Loucy (cell line): ENCODE results near the gene HOXD8.

Experiments used
- H2AFZ ChIP-seq: fragments of 200-600 bp; sonication (generic); 2 replicates; pipeline ENCODE4 v1.6.0; 2016; ENCODE audit warnings: antibody characterized with exemption, mild to moderate bottlenecking, low read length, moderate library complexity
- H3F3A ChIP-seq: fragments of 200-600 bp; 2 replicates; pipeline ENCODE4 v1.6.0; 2016; ENCODE audit warnings: antibody characterized with exemption, low read depth, mild to moderate bottlenecking
- H3K27me3 ChIP-seq: fragments of 200-600 bp; sonication (generic); 2 replicates; pipeline ENCODE4 v1.6.1; 2014; ENCODE audit warnings: low read length, mild to moderate bottlenecking; ENCODE audit not compliant: insufficient read depth, poor library complexity, severe bottlenecking
- H3K36me3 ChIP-seq: fragments of 200-600 bp; sonication (generic); 2 replicates; pipeline ENCODE4 v1.6.1; 2016; ENCODE audit warnings: low read length; ENCODE audit not compliant: insufficient read depth
- H3K4me1 ChIP-seq: fragments of 200-600 bp; sonication (generic); 2 replicates; pipeline ENCODE4 v1.5.1; 2014; ENCODE audit warnings: low read length, mild to moderate bottlenecking; ENCODE audit not compliant: insufficient read depth, poor library complexity, severe bottlenecking
- H3K4me2 ChIP-seq: fragments of 200-600 bp; sonication (generic); 2 replicates; pipeline ENCODE4 v1.6.0; 2014; ENCODE audit warnings: antibody characterized with exemption, low read length, low read depth, mild to moderate bottlenecking; ENCODE audit not compliant: poor library complexity, severe bottlenecking
- H3K4me3 ChIP-seq: fragments of 200-600 bp; sonication (generic); 2 replicates; pipeline ENCODE4 v1.5.1; 2014; ENCODE audit warnings: low read length, mild to moderate bottlenecking, mixed read lengths; ENCODE audit not compliant: poor library complexity, severe bottlenecking
- H3K79me2 ChIP-seq: fragments of 200-600 bp; sonication (generic); 2 replicates; pipeline ENCODE4 v1.6.1; 2014; ENCODE audit warnings: low read length; ENCODE audit not compliant: insufficient read depth
- H3K9ac ChIP-seq: fragments of 200-600 bp; sonication (generic); 2 replicates; pipeline ENCODE4 v1.6.0; 2014; ENCODE audit warnings: mild to moderate bottlenecking, low read depth, low read length, moderate library complexity; ENCODE audit not compliant: poor library complexity, severe bottlenecking
- H3K9me2 ChIP-seq: fragments of 200-600 bp; sonication (generic); replicated peaks from 2 replicates; pipeline ENCODE4 v1.6.1; 2016; ENCODE audit warnings: low read depth, low read length, mixed read lengths
- H3K9me3 ChIP-seq: fragments of 200-600 bp; sonication (generic); 2 replicates; pipeline ENCODE4 v1.6.1; 2014; ENCODE audit warnings: mild to moderate bottlenecking, antibody characterized with exemption, low read length, low read depth; ENCODE audit not compliant: insufficient read depth
- H4K20me1 ChIP-seq: fragments of 200-600 bp; sonication (generic); 2 replicates; pipeline ENCODE4 v1.6.0; 2014; ENCODE audit warnings: antibody characterized with exemption, low read length, mild to moderate bottlenecking; ENCODE audit not compliant: insufficient read depth, poor library complexity, severe bottlenecking
- CTCF ChIP-seq: fragments of 200-600 bp; sonication (generic); conservative IDR thresholded peaks from 2 replicates; pipeline ENCODE4 v1.5.1; 2014; ENCODE audit warnings: mild to moderate bottlenecking, antibody characterized with exemption, low read length
- EZH2phosphoT487 ChIP-seq: fragments of 200-600 bp; IDR thresholded peaks from 2 replicates; pipeline ENCODE4 v1.6.1; 2018; ENCODE audit warnings: antibody characterized with exemption, mild to moderate bottlenecking, moderate library complexity, borderline replicate concordance

Gene HOXD8

GRCh38 chr2:176127774-176128072 lies 1.8 kb upstream of the HOXD8 start:
- no peaks in the 10 kb centered on the region for H3K79me2 ChIP-seq
- TF ChIP-seq EZH2phosphoT487 (no peak), CTCF (no peak)
- H3K36me3 ChIP-seq: no peaks in the 10 kb centered on the region
- no peak overlapping the region for H3K4me2 ChIP-seq
- no peaks in the 10 kb centered on the region for H3K4me1 ChIP-seq
- H3K9ac ChIP-seq: no peak overlapping the region
- no peak overlapping the region for H2AFZ ChIP-seq
- no peak overlapping the region for H3K4me3 ChIP-seq
- H3F3A ChIP-seq: no peaks in the 10 kb centered on the region
- H3K9me3 ChIP-seq: no peaks in the 10 kb centered on the region
- no peaks in the 10 kb centered on the region for H3K9me2 ChIP-seq
- no peaks in the 10 kb centered on the region for H4K20me1 ChIP-seq
- no peaks in the 10 kb centered on the region for H3K27me3 ChIP-seq

GRCh38 chr2:176128172-176128981 lies 1.1 kb upstream of the HOXD8 start:
- Histone ChIP-seq H3K79me2 (no peaks in the 10 kb centered on the region), H3K4me1 (no peaks in the 10 kb centered on the region), H3K9me2 (no peaks in the 10 kb centered on the region), H3K9me3 (no peaks in the 10 kb centered on the region), H2AFZ (no peak overlapping the region), H4K20me1 (no peaks in the 10 kb centered on the region), H3K36me3 (no peaks in the 10 kb centered on the region), H3K4me2 (no peak overlapping the region), H3K4me3 (no peak overlapping the region), H3K27me3 (no peaks in the 10 kb centered on the region), H3F3A (no peaks in the 10 kb centered on the region), H3K9ac (no peak overlapping the region)
- TF ChIP-seq EZH2phosphoT487 (no peak), CTCF (no peak)

- Histone ChIP-seq H2AFZ (no peak overlapping the region), H3K4me1 (no peaks in the 10 kb centered on the region), H3K27me3 (no peaks in the 10 kb centered on the region), H3K4me3 (no peak overlapping the region), H3F3A (no peaks in the 10 kb centered on the region), H4K20me1 (no peaks in the 10 kb centered on the region), H3K79me2 (no peaks in the 10 kb centered on the region), H3K9me3 (no peaks in the 10 kb centered on the region), H3K9me2 (no peaks in the 10 kb centered on the region), H3K36me3 (no peaks in the 10 kb centered on the region), H3K4me2 (no peak overlapping the region), H3K9ac (no peak overlapping the region)
- TF ChIP-seq CTCF (no peak), EZH2phosphoT487 (no peak)
Measured at GRCh38 chr2:176129813-176130146, 275 bp downstream of the HOXD8 start.
